Gastroesophageal sphincter (tissue), 4 donors: ENCODE data around the gene WDR27. TPM values are rescaled to one million over a fixed set of nuclear protein-coding genes. Genes with fewer than 3 reads are reported as not detected.
A peak's percentile ranks its signal among the peaks of the same experiment; 100 is the strongest.

Experiments
- ATAC-seq: fragments of 150-250 bp; one replicate; pipeline ENCODE4 v1.9.1; 2016; ENCODE audit warnings: mild to moderate bottlenecking, moderate library complexity
- H3K27ac ChIP-seq, 4 donors: fragments of 200-600 bp; sonication (generic) in 3 of 4; 1 replicate in 3 of 4; 2 replicates in 1 of 4; pipeline ENCODE4 v1.5.1; 2016 to 2019
- H3K27me3 ChIP-seq: fragments of 200-600 bp; sonication (generic); one replicate; pipeline ENCODE4 v1.5.1; 2019
- H3K36me3 ChIP-seq, 2 donors: fragments of 200-600 bp; sonication (generic); one replicate each; pipeline ENCODE4 v1.5.1; 2019; ENCODE audit warnings: control low read depth in 1 of 2
- H3K4me1 ChIP-seq, 3 donors: fragments of 200-600 bp; sonication (generic); 1 replicate in 2 of 3; 2 replicates in 1 of 3; pipeline ENCODE4 v1.5.1; 2016 to 2019; ENCODE audit warnings: control low read depth in 2 of 3
- H3K4me3 ChIP-seq, 2 donors: fragments of 200-600 bp; sonication (generic); one replicate each; pipeline ENCODE4 v1.5.1; 2019; ENCODE audit warnings: mild to moderate bottlenecking in 1 of 2, moderate library complexity in 1 of 2
- H3K9me3 ChIP-seq, 3 donors: fragments of 200-600 bp; sonication (generic); one replicate each; pipeline ENCODE4 v1.5.1; 2017 to 2019; ENCODE audit warnings: control low read depth in 2 of 3
- CTCF ChIP-seq, 4 experiments: fragments of 200-600 bp in 2 of 4; fragments of 450-650 bp in 2 of 4; sonication (generic) in 1 of 4; IDR thresholded peaks; one replicate each; pipeline ENCODE4 v1.5.1; 2017 to 2019; ENCODE audit warnings: antibody characterized with exemption in 4 of 4, mild to moderate bottlenecking in 2 of 4, moderate library complexity in 2 of 4
- EP300 ChIP-seq: sonication (generic); formaldehyde crosslinking; IDR thresholded peaks from one replicate; pipeline ENCODE4 v1.6.1; 2017; ENCODE audit warnings: antibody characterized with exemption, mild to moderate bottlenecking
- POLR2A ChIP-seq, 2 donors: fragments of 450-650 bp; IDR thresholded peaks; one replicate each; pipeline ENCODE4 v1.6.1; 2017; ENCODE audit warnings: antibody characterized with exemption in 2 of 2, mild to moderate bottlenecking in 2 of 2, moderate library complexity in 1 of 2
- POLR2AphosphoS5 ChIP-seq: sonication (generic); formaldehyde crosslinking; IDR thresholded peaks from one replicate; pipeline ENCODE4 v1.6.1; 2017; ENCODE audit warnings: antibody characterized with exemption
- WGBS, 2 donors: methylation state at CpG; one replicate each; pipeline ENCODE4 v1.1.5; 2018; ENCODE audit warnings: low coverage in 1 of 2; 5-methylcytosine and 5-hydroxymethylcytosine counted together
- total RNA-seq, 4 donors: library from RNA; depleted of rRNA; stranded (reverse); fragments of >200 nt; gene quantifications; one replicate each; pipeline ENCODE4 v1.1.0, GENCODE V29; 2016

The WDR27 gene
- total RNA-seq, 4 donors from 2014 or later = 10.0 to 35.0 (median 20.7) TPM

DNA sequence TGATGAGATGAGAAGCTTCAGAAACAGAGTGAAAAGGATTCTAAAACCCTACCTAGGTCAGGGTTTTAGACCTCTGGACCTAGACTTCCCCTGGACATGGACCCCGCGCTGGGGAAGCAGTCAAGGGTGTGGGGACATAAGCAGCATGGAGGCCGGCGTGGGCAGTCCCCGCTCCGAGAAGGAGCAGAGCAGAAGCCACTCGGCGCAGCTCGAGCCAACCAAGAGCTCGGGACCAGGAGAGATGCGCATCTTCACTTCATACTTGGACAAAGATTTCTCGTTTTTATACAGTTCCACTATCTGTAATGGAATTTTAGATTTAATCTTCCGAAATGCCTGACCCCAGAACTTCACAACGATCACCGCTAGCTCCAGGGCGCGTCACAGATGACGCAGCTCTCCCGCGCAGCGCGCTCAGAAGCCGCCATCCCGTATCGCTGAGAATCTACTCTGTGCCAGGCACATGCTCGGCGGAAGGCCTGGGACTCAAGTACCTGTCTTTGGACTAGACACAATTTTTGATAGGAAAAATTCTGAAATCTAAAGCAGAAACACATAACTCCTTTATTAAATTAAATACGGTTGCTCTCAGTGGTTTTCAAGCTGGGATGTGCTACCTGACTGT, 60.3 kb downstream of the WDR27 start:
- Histone ChIP-seq H3K9me3 (no peaks in the 10 kb centered on the region), H3K27ac (no peak overlapping the region), H3K36me3 (peaks cover 0 to 39% of the 10 kb centered on the region in 2 donors), H3K4me1 (no peaks in the 10 kb centered on the region), H3K27me3 (no peaks in the 10 kb centered on the region), H3K4me3 (no peak overlapping the region)
- WGBS, 2 donors = 88 to 95% methylated on average over 3 to 22 of the region's 28 CpGs
- no peak for ATAC-seq
- TF ChIP-seq EP300 (no peak), CTCF (IDR thresholded peaks at IDR 0.05) (no peak), POLR2A (IDR thresholded peaks at IDR 0.05) (no peak), POLR2AphosphoS5 (no peak)

DNA sequence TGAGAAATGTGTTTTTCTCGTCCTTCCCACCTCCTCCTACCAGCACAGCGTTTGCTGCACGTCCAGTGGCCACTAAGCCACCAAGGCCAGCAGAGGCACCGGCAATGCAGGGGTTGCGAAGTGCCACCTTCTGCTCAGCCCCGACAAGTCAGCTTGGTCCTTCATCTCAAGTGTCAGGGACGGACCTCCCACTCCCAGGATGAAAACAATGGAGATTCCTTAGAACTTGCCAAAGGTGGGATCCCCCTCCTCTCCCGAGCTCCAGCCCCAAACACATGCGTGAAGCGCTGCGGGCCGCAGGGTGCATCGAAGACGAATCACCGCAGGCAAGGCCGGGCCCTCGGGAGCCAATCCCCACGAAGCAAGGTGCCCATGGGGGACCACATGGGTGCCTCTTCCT, 60.8 kb downstream of the WDR27 start:
- ATAC-seq = no peak
- 100% methylated on average over 2 of the region's 18 CpGs; no CpG with 5 or more reads in 1 of the 2 donors for WGBS, 2 donors

DNA sequence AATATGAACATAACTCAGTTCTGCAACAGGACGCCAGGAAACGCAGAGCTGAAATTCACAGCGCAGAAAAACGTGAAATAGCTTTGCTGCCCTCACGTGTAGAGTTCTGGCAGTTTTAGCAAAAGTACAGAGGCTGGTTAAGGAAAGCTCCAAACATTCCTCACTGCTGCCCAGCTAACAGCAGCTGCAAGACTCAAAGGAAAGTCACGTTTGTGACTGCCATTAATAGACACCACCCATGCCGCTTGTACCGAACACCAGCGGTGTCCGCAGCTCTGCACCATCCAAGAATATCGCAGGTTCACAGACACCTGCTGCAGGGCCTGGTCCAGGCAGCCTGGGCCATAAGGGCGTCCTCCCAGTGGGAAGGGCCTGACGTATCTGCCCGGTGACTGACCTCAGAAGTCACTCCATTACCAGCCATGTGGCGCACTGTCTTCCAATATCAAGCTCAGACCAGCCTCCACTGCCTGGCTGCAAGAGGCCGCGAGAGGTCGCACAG, 61.4 kb downstream of the WDR27 start:
- H3K4me3 ChIP-seq = no peak overlapping the region
- H3K27me3 ChIP-seq = no peaks in the 10 kb centered on the region
- ATAC-seq = no peak
- H3K9me3 ChIP-seq = no peaks in the 10 kb centered on the region
- 55 to 82% methylated on average over 11 of the region's 18 CpGs for WGBS, 2 donors
- H3K27ac ChIP-seq = no peak overlapping the region
- H3K36me3 ChIP-seq = peaks cover 0 to 46% of the 10 kb centered on the region in 2 donors
- no peaks in the 10 kb centered on the region for H3K4me1 ChIP-seq
- no peak for TF ChIP-seq EP300
- TF ChIP-seq CTCF (IDR thresholded peaks at IDR 0.05) = peak in 2 of 4 experiments; percentile 25

More for the DNA sequence above, 60.8 kb downstream of the WDR27 start:
- no peaks in the 10 kb centered on the region for H3K27me3 ChIP-seq
- no peaks in the 10 kb centered on the region for H3K9me3 ChIP-seq
- H3K4me3 ChIP-seq = no peak overlapping the region
- TF ChIP-seq EP300 (no peak), POLR2A (IDR thresholded peaks at IDR 0.05) (no peak), CTCF (IDR thresholded peaks at IDR 0.05) (no peak), POLR2AphosphoS5 (no peak)
- H3K4me1 ChIP-seq = no peaks in the 10 kb centered on the region
- peaks cover 0 to 41% of the 10 kb centered on the region in 2 donors for H3K36me3 ChIP-seq
- no peak overlapping the region for H3K27ac ChIP-seq

DNA sequence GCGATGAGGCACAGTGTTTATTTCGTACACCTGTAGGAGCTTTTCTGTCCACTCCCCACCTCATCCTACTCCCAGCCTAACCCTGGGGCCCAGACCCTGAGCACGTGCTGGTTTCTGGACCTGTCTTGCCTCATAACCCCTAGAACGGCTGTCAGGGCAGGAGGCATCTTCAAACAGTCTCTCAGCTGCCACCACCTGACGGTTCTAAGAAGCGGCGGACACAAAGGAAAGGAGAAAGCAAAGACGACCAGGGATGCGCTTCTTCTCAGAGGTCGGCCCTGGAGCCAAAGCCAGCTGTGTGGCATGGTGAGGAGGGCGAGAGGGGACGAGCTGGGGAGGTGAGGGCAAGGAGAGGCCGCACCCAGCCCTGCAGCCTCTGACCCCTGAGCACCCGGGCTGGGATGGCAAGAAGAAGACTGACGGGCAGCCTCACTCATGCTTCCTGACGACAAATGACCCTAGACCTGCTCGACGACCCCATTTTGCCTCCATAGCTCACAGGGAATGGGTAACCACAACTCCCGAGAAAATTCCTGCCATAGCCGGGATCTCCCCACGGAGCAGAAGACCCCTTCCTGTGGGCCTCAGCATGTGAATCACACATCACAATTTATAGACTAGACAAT, 62.1 kb downstream of the WDR27 start:
- Histone ChIP-seq H3K27me3 (no peaks in the 10 kb centered on the region), H3K4me1 (no peaks in the 10 kb centered on the region), H3K27ac (no peak overlapping the region), H3K9me3 (no peaks in the 10 kb centered on the region), H3K4me3 (no peak overlapping the region), H3K36me3 (peaks cover 0 to 53% of the 10 kb centered on the region in 2 donors)
- no peak for ATAC-seq
- TF ChIP-seq CTCF (IDR thresholded peaks at IDR 0.05) (no peak), POLR2AphosphoS5 (no peak), POLR2A (IDR thresholded peaks at IDR 0.05) (no peak), EP300 (no peak)
- WGBS, 2 donors = 69 to 81% methylated on average over 3 to 7 of the region's 21 CpGs

DNA sequence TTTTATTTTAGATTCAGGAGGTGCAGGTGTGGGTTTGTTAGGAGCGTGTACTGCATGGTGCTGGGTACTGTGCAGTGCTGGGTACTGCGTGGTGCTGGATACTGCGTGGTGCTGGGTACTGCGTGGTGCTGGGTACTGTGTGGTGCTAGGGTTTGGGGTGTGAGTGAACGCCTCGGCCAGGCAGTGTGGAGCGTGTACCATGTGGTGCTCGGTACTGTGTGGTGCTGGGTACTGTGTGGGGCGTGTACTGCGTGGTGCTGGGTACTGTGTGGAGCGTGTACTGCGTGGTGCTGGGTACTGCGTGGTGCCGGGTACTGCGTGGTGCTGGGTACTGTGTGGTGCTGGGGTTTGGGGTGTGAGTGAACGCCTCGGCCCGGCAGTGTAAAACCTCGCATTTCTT, 62.9 kb downstream of the WDR27 start:
- H3K4me1 ChIP-seq = no peaks in the 10 kb centered on the region
- no peaks in the 10 kb centered on the region for H3K27me3 ChIP-seq
- no peak for TF ChIP-seq CTCF (IDR thresholded peaks at IDR 0.05)
- TF ChIP-seq EP300 = no peak
- no peak for TF ChIP-seq POLR2A (IDR thresholded peaks at IDR 0.05)
- TF ChIP-seq POLR2AphosphoS5 = no peak
- 94 to 100% methylated on average over 4 to 8 of the region's 19 CpGs for WGBS, 2 donors
- no peak overlapping the region for H3K27ac ChIP-seq
- H3K36me3 ChIP-seq = peaks cover 0 to 61% of the 10 kb centered on the region in 2 donors
- no peaks in the 10 kb centered on the region for H3K9me3 ChIP-seq
- no peak overlapping the region for H3K4me3 ChIP-seq
- no peak for ATAC-seq
